A673 (cell line): ENCODE results near the gene LRRN1.

Experiments
- EZH2 ChIP-seq: fragments of 200-600 bp; sonication (generic); IDR thresholded peaks from 2 replicates; pipeline ENCODE4 v1.6.1; 2017; ENCODE audit warnings: borderline replicate concordance, low read depth, mild to moderate bottlenecking, mixed read lengths, antibody characterized with exemption, low read length; ENCODE audit not compliant: poor library complexity, severe bottlenecking
- TF ChIP-seq, protein P1 (sequence below): fragments of 300-800, 200-600 bp; sonication (generic); conservative IDR thresholded peaks from 2 replicates; pipeline ENCODE4 v1.5.1; 2017; ENCODE audit warnings: low read depth, mild to moderate bottlenecking, antibody characterized with exemption, low read length, moderate library complexity, mixed read lengths

DNA sequence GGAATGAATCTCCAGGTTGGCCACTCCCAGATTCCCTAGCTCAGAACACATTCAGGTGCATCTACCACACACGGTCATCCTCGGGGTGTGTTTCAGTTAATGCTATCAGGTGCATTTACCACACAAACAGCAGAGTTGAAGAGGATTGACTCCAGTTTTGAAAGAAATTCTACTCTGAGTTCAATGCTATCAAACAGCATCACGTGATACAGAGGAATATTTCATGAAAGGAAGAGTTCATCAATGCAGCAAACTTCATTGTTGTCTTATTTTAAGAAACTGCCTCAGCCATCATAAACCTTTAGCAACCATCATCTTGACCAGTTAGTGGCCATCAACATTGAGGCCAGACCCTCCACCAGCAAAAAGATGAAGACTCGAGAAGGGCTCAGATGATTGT, 22.6 kb upstream of the LRRN1 start:
- TF ChIP-seq, protein P1, sequence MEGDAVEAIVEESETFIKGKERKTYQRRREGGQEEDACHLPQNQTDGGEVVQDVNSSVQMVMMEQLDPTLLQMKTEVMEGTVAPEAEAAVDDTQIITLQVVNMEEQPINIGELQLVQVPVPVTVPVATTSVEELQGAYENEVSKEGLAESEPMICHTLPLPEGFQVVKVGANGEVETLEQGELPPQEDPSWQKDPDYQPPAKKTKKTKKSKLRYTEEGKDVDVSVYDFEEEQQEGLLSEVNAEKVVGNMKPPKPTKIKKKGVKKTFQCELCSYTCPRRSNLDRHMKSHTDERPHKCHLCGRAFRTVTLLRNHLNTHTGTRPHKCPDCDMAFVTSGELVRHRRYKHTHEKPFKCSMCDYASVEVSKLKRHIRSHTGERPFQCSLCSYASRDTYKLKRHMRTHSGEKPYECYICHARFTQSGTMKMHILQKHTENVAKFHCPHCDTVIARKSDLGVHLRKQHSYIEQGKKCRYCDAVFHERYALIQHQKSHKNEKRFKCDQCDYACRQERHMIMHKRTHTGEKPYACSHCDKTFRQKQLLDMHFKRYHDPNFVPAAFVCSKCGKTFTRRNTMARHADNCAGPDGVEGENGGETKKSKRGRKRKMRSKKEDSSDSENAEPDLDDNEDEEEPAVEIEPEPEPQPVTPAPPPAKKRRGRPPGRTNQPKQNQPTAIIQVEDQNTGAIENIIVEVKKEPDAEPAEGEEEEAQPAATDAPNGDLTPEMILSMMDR = no peak
- TF ChIP-seq EZH2 = no peak
